Stimulated activated naive CD8-positive, alpha-beta T cell treated with anti-CD3 and anti-CD28 coated beads, Interleukin-15, Interleukin-2, amounts not matched to agents 100 ng/mL and 50 ng/mL, for 24 hours (primary cell): ENCODE results near the gene BRPF1.
A peak's percentile ranks its signal among the peaks of the same experiment; 100 is the strongest.
"Not testable (repeated sequence)": the region's sequence is repeated elsewhere in the genome, so short reads cannot be mapped to it uniquely, and the experiment has no call there.

ENCODE experiments used
- H3K27ac Mint-ChIP-seq: one replicate; pipeline ENCODE4 v1.8.0; 2021; ENCODE audit warnings: mild to moderate bottlenecking, mixed read lengths
- H3K27me3 Mint-ChIP-seq: one replicate; pipeline ENCODE4 v1.8.0; 2021; ENCODE audit warnings: mixed read lengths
- H3K36me3 Mint-ChIP-seq: one replicate; pipeline ENCODE4 v1.8.0; 2021; ENCODE audit warnings: low read depth, mixed read lengths
- H3K4me1 Mint-ChIP-seq: one replicate; pipeline ENCODE4 v1.8.0; 2021; ENCODE audit warnings: low read depth, mixed read lengths
- H3K4me3 Mint-ChIP-seq: one replicate; pipeline ENCODE4 v1.8.0; 2021; ENCODE audit warnings: mild to moderate bottlenecking, mixed read lengths
- H3K9me3 Mint-ChIP-seq: one replicate; pipeline ENCODE4 v1.8.0; 2021; ENCODE audit warnings: mixed read lengths

BRPF1 gene

GRCh38 chr3:9762871-9763270, 31.3 kb downstream of the BRPF1 start:
- no peaks in the 10 kb centered on the region for H3K9me3 Mint-ChIP-seq
- no peaks in the 10 kb centered on the region for H3K27me3 Mint-ChIP-seq
- peaks cover 10% of the 10 kb centered on the region for H3K4me1 Mint-ChIP-seq
- no peak overlapping the region for H3K4me3 Mint-ChIP-seq
- peak overlapping the region; percentile 16 for H3K27ac Mint-ChIP-seq
- H3K36me3 Mint-ChIP-seq: peaks cover 44% of the 10 kb centered on the region

- Mint-ChIP-seq H3K36me3 (peaks cover 24% of the 10 kb centered on the region), H3K27me3 (no peaks in the 10 kb centered on the region), H3K4me3 (no peak overlapping the region), H3K27ac (peak overlapping the region; percentile 36), H3K9me3 (no peaks in the 10 kb centered on the region), H3K4me1 (peaks cover 30% of the 10 kb centered on the region)
Observed at GRCh38 chr3:9765865-9766264, 34.3 kb downstream of the BRPF1 start.

GRCh38 chr3:9767418-9767817, 35.9 kb downstream of the BRPF1 start:
- H3K36me3 Mint-ChIP-seq: peaks cover 18% of the 10 kb centered on the region
- peaks cover 28% of the 10 kb centered on the region for H3K4me1 Mint-ChIP-seq
- no peaks in the 10 kb centered on the region for H3K9me3 Mint-ChIP-seq
- no peak overlapping the region for H3K27ac Mint-ChIP-seq
- H3K4me3 Mint-ChIP-seq: no peak overlapping the region
- H3K27me3 Mint-ChIP-seq: no peaks in the 10 kb centered on the region

GRCh38 chr3:9768141-9768775, 36.7 kb downstream of the BRPF1 start:
- Mint-ChIP-seq H3K4me1 (peaks cover 28% of the 10 kb centered on the region), H3K4me3 (peak overlapping the region; percentile 81), H3K9me3 (no peaks in the 10 kb centered on the region), H3K36me3 (peaks cover 18% of the 10 kb centered on the region), H3K27me3 (no peaks in the 10 kb centered on the region), H3K27ac (no peak overlapping the region)

- Mint-ChIP-seq H3K27me3 (no peaks in the 10 kb centered on the region), H3K4me1 (peaks cover 28% of the 10 kb centered on the region), H3K36me3 (peaks cover 16% of the 10 kb centered on the region), H3K4me3 (peak overlapping the region; percentile 81), H3K9me3 (no peaks in the 10 kb centered on the region), H3K27ac (peak overlapping the region; percentile 65)
Observed at GRCh38 chr3:9769012-9769411, 37.5 kb downstream of the BRPF1 start.

- peak within 1 kb of the TSS; percentile 77 for H3K27ac Mint-ChIP-seq
- H3K27me3 Mint-ChIP-seq: no peaks in the 10 kb centered on the region
- H3K36me3 Mint-ChIP-seq: peaks cover 15% of the 10 kb centered on the region
- no peaks in the 10 kb centered on the region for H3K9me3 Mint-ChIP-seq
- H3K4me3 Mint-ChIP-seq: peak within 1 kb of the TSS; percentile 81
- H3K4me1 Mint-ChIP-seq: peaks cover 28% of the 10 kb centered on the region
Observed at GRCh38 chr3:9769426-9770275, 38.1 kb downstream of the BRPF1 start, which contains the start of gene CAMK1. Gene CAMK1, minus strand, starts transcription at chr3:9769947. Its CDS starts 2,198 bp downstream, at chr3:9767749.

GRCh38 chr3:9770276-9770812, 38.8 kb downstream of the BRPF1 start:
- Mint-ChIP-seq H3K4me1 (peaks cover 28% of the 10 kb centered on the region), H3K27me3 (no peaks in the 10 kb centered on the region), H3K9me3 (no peaks in the 10 kb centered on the region), H3K36me3 (peaks cover 9% of the 10 kb centered on the region), H3K4me3 (peak overlapping the region; percentile 81), H3K27ac (peak overlapping the region; percentile 77)

GRCh38 chr3:9771007-9771406, 39.5 kb downstream of the BRPF1 start:
- not testable (repeated sequence) for H3K36me3 Mint-ChIP-seq, H3K9me3 Mint-ChIP-seq, H3K27me3 Mint-ChIP-seq, H3K4me3 Mint-ChIP-seq
- Mint-ChIP-seq H3K27ac (peak overlapping the region; percentile 57), H3K4me1 (peaks cover 30% of the 10 kb centered on the region)

- peak overlapping the region; percentile 35 for H3K4me3 Mint-ChIP-seq
- no peaks in the 10 kb centered on the region for H3K27me3 Mint-ChIP-seq
- no peaks in the 10 kb centered on the region for H3K9me3 Mint-ChIP-seq
- H3K27ac Mint-ChIP-seq: peak overlapping the region; percentile 93
- H3K36me3 Mint-ChIP-seq: peaks cover 20% of the 10 kb centered on the region
- H3K4me1 Mint-ChIP-seq: peaks cover 60% of the 10 kb centered on the region
Observed at GRCh38 chr3:9776896-9777693, 45.6 kb downstream of the BRPF1 start.

GRCh38 chr3:9777694-9778021, 46.1 kb downstream of the BRPF1 start:
- peak overlapping the region; percentile 35 for H3K4me3 Mint-ChIP-seq
- H3K4me1 Mint-ChIP-seq: peaks cover 64% of the 10 kb centered on the region
- H3K27ac Mint-ChIP-seq: peak overlapping the region; percentile 93
- H3K36me3 Mint-ChIP-seq: peaks cover 25% of the 10 kb centered on the region
- no peaks in the 10 kb centered on the region for H3K27me3 Mint-ChIP-seq
- no peaks in the 10 kb centered on the region for H3K9me3 Mint-ChIP-seq

- Mint-ChIP-seq H3K27ac (peak overlapping the region; percentile 93), H3K9me3 (no peaks in the 10 kb centered on the region), H3K4me3 (peak overlapping the region; percentile 35), H3K27me3 (no peaks in the 10 kb centered on the region), H3K36me3 (peaks cover 30% of the 10 kb centered on the region), H3K4me1 (peaks cover 64% of the 10 kb centered on the region)
Observed at GRCh38 chr3:9778143-9779074, 46.9 kb downstream of the BRPF1 start.

- peaks cover 64% of the 10 kb centered on the region for H3K4me1 Mint-ChIP-seq
- H3K9me3 Mint-ChIP-seq: no peaks in the 10 kb centered on the region
- H3K4me3 Mint-ChIP-seq: peak overlapping the region; percentile 45
- H3K27me3 Mint-ChIP-seq: no peaks in the 10 kb centered on the region
- peak overlapping the region; percentile 93 for H3K27ac Mint-ChIP-seq
- peaks cover 30% of the 10 kb centered on the region for H3K36me3 Mint-ChIP-seq
Observed at GRCh38 chr3:9779075-9779593, 47.6 kb downstream of the BRPF1 start.

- Mint-ChIP-seq H3K4me1 (peaks cover 64% of the 10 kb centered on the region), H3K36me3 (peaks cover 34% of the 10 kb centered on the region), H3K27me3 (no peaks in the 10 kb centered on the region), H3K9me3 (no peaks in the 10 kb centered on the region), H3K4me3 (peak overlapping the region; percentile 45), H3K27ac (peak overlapping the region; percentile 93)
Observed at GRCh38 chr3:9779721-9780457, 48.4 kb downstream of the BRPF1 start.
